Body of pancreas (tissue), 4 donors: ENCODE measurements around the gene CRACR2A.

ENCODE experiments used
- POLR2A ChIP-seq, 3 donors: fragments of 450-650 bp; IDR thresholded peaks; one replicate each; pipeline ENCODE4 v1.6.1; 2016; ENCODE audit warnings: antibody characterized with exemption in 3 of 3, mild to moderate bottlenecking in 2 of 3
- TF ChIP-seq, protein P1 (sequence below), 7 experiments: fragments of 450-650 bp in 4 of 7; fragments of 200-600 bp in 3 of 7; sonication (generic) in 3 of 7; IDR thresholded peaks; one replicate each; pipeline ENCODE4 v1.5.1; 2016 to 2019; ENCODE audit warnings: antibody characterized with exemption in 7 of 7

DNA sequence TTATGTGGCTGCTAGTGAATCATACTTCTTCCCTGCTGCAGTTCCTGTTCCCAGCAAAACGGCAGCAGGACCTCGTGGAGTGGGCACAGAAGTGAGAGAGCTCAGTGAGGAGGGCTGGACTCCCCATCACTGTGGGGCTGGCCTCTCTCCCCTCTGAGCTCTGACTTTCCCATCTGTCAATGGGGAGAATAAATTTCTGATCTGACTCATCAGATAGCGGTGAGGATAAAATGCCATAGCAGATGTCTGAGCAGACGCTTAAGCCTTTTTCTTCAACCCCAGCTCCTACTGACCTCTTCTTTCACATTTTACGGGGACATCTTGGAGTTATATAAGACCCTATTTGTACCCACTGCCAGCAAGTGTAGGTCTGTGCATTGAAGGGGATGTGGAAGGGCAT lies 116.6 kb downstream of the CRACR2A start:
- TF ChIP-seq, protein P1, sequence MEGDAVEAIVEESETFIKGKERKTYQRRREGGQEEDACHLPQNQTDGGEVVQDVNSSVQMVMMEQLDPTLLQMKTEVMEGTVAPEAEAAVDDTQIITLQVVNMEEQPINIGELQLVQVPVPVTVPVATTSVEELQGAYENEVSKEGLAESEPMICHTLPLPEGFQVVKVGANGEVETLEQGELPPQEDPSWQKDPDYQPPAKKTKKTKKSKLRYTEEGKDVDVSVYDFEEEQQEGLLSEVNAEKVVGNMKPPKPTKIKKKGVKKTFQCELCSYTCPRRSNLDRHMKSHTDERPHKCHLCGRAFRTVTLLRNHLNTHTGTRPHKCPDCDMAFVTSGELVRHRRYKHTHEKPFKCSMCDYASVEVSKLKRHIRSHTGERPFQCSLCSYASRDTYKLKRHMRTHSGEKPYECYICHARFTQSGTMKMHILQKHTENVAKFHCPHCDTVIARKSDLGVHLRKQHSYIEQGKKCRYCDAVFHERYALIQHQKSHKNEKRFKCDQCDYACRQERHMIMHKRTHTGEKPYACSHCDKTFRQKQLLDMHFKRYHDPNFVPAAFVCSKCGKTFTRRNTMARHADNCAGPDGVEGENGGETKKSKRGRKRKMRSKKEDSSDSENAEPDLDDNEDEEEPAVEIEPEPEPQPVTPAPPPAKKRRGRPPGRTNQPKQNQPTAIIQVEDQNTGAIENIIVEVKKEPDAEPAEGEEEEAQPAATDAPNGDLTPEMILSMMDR (IDR thresholded peaks at IDR 0.05): no peak
- no peak for TF ChIP-seq POLR2A (IDR thresholded peaks at IDR 0.05)
